G401 (cell line): ENCODE measurements around the gene CFAP299. TPM values are rescaled to one million over a fixed set of nuclear protein-coding genes. Genes with fewer than 3 reads are reported as not detected.
"Not testable (repeated sequence)": the region's sequence is repeated elsewhere in the genome, so short reads cannot be mapped to it uniquely, and the experiment has no call there.

ENCODE experiments used
- DNase-seq: peaks from one replicate; pipeline ENCODE4 v3.0.0-alpha.2; 2015; ENCODE audit warnings: low spot score
- in situ Hi-C: cut with HindIII; loops from 2 replicates; pipeline ENCODE4 v1.10.0; 2016; ENCODE audit warnings: low sequenced_read_pairs, mixed read lengths
- total RNA-seq: library from RNA; depleted of rRNA; stranded (reverse); fragments of >200 nt; shearing (Covaris generic); gene quantifications from 2 replicates; pipeline ENCODE4 v1.2.3, GENCODE V29; 2014

Gene CFAP299
- total RNA-seq, 1 experiment from 2014 or later = 0.14 TPM

GRCh38 chr4:80637190-80637589, 301.7 kb downstream of the CFAP299 start:
- in situ Hi-C loops = no loop called here
- DNase-seq = no peak

GRCh38 chr4:80646061-80646460, 310.5 kb downstream of the CFAP299 start:
- in situ Hi-C loops = no loop called here

GRCh38 chr4:80655662-80656061, 320.1 kb downstream of the CFAP299 start:
- in situ Hi-C loops = no loop called here

More at GRCh38 chr4:80646061-80646460, 310.5 kb downstream of the CFAP299 start:
- DNase-seq = no peak

GRCh38 chr4:80670118-80670517, 334.6 kb downstream of the CFAP299 start:
- in situ Hi-C loops, DNase-seq: not testable (repeated sequence)

More at GRCh38 chr4:80655662-80656061, 320.1 kb downstream of the CFAP299 start:
- DNase-seq = no peak

GRCh38 chr4:80678413-80678812, 342.9 kb downstream of the CFAP299 start:
- in situ Hi-C loops = no loop called here

GRCh38 chr4:80680934-80681333, 345.4 kb downstream of the CFAP299 start:
- DNase-seq = no peak
- in situ Hi-C loops = no loop called here

More at GRCh38 chr4:80678413-80678812, 342.9 kb downstream of the CFAP299 start:
- no peak for DNase-seq

- in situ Hi-C loops = no loop called here
- DNase-seq = no peak
Observed at GRCh38 chr4:80685214-80685613, 349.7 kb downstream of the CFAP299 start.

- DNase-seq, in situ Hi-C loops: not testable (repeated sequence)
Observed at GRCh38 chr4:80687736-80688135, 352.2 kb downstream of the CFAP299 start.

GRCh38 chr4:80694171-80694570, 358.6 kb downstream of the CFAP299 start:
- no peak for DNase-seq
- in situ Hi-C loops = no loop called here

GRCh38 chr4:80705311-80705710, 369.8 kb downstream of the CFAP299 start:
- no peak for DNase-seq
- in situ Hi-C loops = no loop called here

- in situ Hi-C loops = no loop called here
Observed at GRCh38 chr4:80709082-80709869, 373.7 kb downstream of the CFAP299 start.

GRCh38 chr4:80710748-80711451, 375.4 kb downstream of the CFAP299 start:
- in situ Hi-C loops = no loop called here
- DNase-seq = no peak

More at GRCh38 chr4:80709082-80709869, 373.7 kb downstream of the CFAP299 start:
- no peak for DNase-seq

GRCh38 chr4:80711956-80712355, 376.4 kb downstream of the CFAP299 start:
- in situ Hi-C loops = no loop called here
- DNase-seq = no peak

- DNase-seq = no peak
- in situ Hi-C loops = no loop called here
Observed at GRCh38 chr4:80713409-80713808, 377.9 kb downstream of the CFAP299 start.

- in situ Hi-C loops = no loop called here
- DNase-seq = no peak
Observed at GRCh38 chr4:80717204-80717603, 381.7 kb downstream of the CFAP299 start.

- in situ Hi-C loops = no loop called here
Observed at GRCh38 chr4:80726471-80726870, 390.9 kb downstream of the CFAP299 start.

GRCh38 chr4:80730158-80730557, 394.6 kb downstream of the CFAP299 start:
- in situ Hi-C loops = no loop called here
- DNase-seq = no peak

More at GRCh38 chr4:80726471-80726870, 390.9 kb downstream of the CFAP299 start:
- DNase-seq = no peak

GRCh38 chr4:80731436-80731835, 395.9 kb downstream of the CFAP299 start:
- in situ Hi-C loops = no loop called here
- DNase-seq = no peak

GRCh38 chr4:80732010-80732409, 396.5 kb downstream of the CFAP299 start:
- no peak for DNase-seq
- in situ Hi-C loops = no loop called here

GRCh38 chr4:80740375-80740774, 404.8 kb downstream of the CFAP299 start:
- DNase-seq = no peak

More at GRCh38 chr4:80740375-80740774, 404.8 kb downstream of the CFAP299 start:
- in situ Hi-C loops = no loop called here
